ENCODE measurements around the gene UHRF1.
A peak's percentile ranks its signal among the peaks of the same experiment; 100 is the strongest.
"Not testable (repeated sequence)": the region's sequence is repeated elsewhere in the genome, so short reads cannot be mapped to it uniquely, and the experiment has no call there.

Gene UHRF1

DNA sequence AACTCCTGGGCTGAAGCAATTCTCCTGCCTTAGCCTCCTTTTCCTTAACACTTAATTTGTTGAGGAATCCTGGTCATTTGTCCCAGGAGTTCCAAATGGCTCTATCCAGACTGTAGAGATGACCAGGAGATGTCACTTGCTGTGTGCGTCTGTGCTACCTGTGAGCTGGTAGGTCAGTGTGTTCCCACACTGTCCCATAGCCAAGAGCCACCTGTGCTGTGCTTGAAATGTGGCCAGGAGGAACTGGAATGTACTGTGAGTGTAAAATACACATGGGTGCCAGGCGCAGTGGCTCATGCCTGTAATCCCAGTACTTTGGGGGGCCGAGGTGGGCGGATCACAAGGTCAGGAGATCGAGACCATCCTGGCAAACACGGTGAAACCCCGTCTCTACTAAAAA, 30.2 kb downstream of the UHRF1 start:
- no peak for DNase-seq

DNA sequence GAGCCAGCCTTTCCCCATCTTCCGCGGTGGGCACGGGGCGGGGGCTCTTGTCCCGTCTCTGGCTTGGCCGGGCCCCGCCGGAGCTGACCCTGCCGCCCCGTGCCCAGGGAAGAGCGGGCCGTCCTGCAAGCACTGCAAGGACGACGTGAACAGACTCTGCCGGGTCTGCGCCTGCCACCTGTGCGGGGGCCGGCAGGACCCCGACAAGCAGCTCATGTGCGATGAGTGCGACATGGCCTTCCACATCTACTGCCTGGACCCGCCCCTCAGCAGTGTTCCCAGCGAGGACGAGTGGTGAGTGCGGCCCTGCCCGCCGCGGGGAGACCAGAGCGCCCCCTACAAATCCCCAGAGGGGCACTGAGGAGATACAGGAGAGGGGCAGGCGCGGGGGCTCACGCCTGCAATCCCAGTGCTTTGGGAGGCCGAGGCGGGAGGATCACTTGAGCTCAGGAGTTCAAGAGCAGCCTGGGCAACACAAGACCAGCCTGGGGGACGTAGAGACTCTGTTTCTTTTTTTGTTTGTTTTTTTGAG, 32.4 kb downstream of the UHRF1 start:
- not testable (repeated sequence) for DNase-seq

DNA sequence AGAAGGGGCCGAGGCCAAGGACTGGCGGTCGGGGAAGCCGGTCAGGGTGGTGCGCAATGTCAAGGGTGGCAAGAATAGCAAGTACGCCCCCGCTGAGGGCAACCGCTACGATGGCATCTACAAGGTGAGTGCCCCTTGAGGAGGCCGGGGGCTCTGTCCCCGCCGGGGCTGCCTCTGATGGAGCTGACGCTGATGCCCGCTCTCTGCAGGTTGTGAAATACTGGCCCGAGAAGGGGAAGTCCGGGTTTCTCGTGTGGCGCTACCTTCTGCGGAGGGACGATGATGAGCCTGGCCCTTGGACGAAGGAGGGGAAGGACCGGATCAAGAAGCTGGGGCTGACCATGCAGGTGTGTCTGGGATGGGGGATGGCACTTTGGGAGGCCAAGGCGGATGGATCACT, 41.3 kb downstream of the UHRF1 start:
- DNase-seq: not testable (repeated sequence)

- no peak for DNase-seq
These were observed 42.4 kb downstream of the UHRF1 start for GRCh38 chr19:4951656-4952055.

GRCh38 chr19:4952945-4953344, 43.6 kb downstream of the UHRF1 start:
- no peak for DNase-seq

DNA sequence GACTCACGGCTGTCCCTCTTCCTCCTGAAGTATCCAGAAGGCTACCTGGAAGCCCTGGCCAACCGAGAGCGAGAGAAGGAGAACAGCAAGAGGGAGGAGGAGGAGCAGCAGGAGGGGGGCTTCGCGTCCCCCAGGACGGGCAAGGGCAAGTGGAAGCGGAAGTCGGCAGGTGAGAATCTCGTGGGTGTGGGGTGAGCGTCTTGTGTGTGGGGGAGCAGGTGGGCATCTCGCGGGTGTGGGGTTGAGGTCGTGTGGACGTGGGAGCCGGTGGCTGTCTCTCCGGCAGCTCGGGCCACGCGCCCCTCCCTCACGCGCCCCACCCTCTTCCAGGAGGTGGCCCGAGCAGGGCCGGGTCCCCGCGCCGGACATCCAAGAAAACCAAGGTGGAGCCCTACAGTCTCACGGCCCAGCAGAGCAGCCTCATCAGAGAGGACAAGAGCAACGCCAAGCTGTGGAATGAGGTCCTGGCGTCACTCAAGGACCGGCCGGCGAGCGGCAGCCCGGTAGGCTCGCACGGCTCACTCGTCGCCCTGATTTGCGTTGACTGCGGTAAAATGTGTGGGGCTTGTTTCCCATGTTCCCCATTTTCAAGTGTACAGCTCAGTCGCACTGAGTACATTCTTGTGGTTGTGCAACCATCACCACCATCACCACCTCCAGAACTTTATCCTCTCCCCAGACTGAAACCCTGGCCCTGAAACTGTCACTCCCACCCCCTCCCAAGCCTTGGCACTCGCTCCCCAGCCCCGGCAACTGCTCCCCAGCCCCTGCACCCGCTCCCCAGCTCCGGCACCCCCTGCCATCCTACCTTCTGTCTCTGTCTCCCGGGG, 45.2 kb downstream of the UHRF1 start:
- DNase-seq: not testable (repeated sequence)

DNA sequence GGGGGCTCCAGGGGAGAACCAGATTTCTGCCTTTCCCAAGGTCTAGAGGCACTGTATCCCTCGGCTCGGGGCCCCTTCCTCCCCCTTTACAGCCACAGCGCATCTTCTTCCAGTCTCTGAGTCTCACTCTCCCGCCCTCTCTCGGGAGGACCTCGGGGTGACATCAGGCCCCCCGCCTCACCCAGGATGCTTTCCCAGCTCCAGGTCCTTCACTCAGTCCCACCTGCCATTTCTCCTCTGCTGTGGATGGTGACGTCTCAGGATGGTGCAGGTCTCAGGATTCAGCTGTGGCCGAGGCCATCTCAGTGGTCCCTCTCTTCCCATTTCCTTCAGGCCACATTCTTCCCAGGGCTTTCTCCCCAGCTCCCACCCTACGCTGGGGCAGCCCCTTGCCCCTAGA, 46.0 kb downstream of the UHRF1 start:
- DNase-seq: no peak

GRCh38 chr19:4957981-4958380, 48.7 kb downstream of the UHRF1 start:
- no peak for DNase-seq

- DNase-seq: no peak
These were observed 52.9 kb downstream of the UHRF1 start for GRCh38 chr19:4962085-4962619.

DNA sequence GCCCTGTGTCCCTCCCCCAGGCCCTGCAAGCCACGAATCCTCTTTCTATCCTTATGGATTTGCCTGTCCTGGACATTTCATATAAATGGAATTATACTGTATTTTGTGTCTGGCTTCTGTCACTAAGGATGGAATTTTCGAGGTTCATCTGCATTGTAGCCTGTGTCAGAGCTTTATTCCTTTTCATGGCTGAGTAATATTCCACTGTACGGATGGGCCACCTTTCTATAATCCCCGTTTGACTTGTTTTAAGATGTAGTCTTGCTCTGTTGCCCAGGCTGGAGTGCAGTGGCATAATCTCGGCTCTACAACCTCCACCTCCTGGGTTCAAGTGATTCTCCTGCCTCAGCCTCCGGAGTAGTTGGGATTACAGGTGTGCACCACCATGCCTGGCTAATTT, 55.8 kb downstream of the UHRF1 start:
- DNase-seq: no peak

DNA sequence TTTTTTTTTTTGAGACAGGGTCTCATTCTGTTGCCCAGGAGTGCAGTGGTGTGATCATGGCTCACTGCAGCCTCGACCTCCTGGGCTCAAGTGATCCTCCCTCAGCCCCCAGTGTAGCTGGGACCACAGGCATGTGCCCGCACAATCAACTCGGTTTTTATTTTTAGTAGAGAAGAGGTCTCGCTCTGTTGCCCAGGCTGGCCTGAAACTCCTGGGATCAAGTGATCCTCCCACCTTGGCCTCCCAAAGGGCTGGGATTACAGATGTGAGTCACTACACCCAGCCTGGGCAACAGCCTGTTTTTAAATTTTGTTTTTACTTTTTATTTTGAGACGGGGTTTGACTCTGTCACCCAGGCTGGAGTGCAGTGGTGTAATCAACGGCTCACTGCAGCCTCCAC, 57.3 kb downstream of the UHRF1 start:
- DNase-seq: no peak

DNA sequence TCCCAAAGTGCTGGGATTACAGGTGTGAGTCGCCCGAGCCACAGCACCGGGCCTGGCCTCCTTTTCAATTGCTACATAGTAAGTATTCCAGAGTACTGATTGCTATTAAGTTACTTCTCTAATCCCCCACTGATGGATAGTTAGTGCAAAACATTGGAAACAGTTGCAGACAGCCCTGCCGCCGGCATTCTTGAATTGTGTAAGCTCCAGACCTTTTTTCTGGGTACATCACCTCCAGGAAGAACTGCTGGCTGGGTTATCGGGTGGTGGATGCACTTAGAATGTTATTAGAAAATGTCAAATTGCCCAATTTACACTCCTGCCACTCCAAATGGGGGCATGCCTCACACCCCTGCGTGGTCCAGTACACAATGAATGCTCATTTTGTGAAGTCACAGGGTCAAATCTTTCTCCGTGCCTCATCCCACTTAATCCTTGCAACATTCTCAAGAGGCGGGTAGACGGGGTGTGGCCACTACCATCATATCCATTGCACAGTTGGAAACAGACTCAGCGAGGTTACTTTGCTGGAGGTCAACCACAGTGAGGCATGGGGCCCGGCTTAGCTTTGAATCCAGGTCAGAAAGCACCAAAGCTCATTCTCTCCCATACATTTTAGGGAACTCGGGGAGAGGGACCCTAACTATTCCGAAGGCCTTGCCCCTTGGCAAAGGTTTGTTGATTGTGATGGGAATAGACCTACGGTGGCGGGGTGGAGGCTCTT, 58.6 kb downstream of the UHRF1 start:
- DNase-seq: no peak

DNA sequence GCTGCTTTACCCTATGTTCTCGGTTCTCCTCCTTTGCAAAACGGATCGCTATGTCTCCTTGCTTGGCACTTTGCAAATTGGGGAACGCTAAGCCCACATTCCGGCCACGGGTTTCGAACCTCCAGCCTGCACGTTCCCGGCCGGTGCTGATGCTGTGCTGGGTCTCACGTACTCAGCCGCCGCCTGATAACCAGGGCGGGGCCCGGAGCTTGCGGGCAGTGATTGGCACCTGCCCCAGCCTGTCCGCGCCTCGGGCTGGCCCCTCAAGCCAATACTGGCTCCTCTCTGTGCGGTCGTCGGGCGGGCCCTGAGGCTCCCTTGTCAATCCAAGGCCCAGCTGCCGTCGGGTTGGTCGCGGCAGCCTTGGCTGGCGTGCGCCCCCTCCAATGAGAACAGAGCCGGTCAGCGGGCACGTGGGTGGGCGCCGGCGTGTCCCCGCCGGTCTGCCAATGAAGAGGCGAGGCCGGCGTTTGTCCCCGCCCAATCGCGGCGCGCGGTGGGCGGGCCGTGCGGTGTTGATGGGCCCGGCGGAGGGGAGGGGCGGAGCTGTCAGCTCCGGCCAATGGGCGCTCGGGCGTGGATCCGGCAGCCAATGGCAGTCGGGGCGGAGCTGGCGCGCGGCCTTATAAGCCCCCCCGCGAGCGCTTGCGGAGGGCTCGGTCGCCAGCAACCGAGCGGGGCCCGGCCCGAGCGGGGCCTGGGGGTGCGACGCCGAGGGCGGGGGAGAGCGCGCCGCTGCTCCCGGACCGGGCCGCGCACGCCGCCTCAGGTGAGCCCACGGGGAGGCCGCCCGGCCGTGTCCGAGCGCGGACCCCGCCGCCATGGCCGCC, 59.4 kb downstream of the UHRF1 start, which contains the start of gene KDM4B:
TSS of gene KDM4B (plus strand) at position 652 of the 830 bp plus-strand sequence. CDS start 63,778 bp downstream, outside the sequence.
- peak; percentile 97 for DNase-seq

DNA sequence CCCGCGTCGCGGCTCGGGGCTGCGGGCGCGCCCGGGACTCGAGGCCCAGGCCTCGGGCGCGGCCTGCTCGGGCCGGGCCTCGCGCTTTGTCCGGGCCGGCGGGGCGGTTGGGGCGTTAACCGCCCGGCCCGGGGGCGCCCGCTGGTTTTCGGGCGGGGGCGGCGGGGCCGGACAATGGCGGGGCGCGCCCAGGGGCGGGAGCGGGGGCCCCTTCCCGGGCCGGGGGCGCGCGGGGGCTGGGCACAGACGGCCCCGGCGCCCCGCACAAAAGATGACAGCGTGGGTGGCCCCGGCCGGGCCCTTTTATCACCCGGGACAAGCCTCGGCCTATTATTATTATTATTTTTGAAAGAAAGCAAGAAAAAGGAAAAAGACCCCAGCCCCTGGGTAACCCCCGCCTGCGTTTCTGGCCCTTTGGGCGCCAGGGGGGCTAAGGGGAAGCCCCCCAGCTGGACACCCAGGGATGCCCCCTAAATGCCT, 60.0 kb downstream of the UHRF1 start:
- DNase-seq: no peak

GRCh38 chr19:4969772-4970531, 60.7 kb downstream of the UHRF1 start:
- DNase-seq: no peak

- DNase-seq: no peak
These were observed 61.5 kb downstream of the UHRF1 start for GRCh38 chr19:4970558-4971423.

GRCh38 chr19:4971424-4971793, 62.1 kb downstream of the UHRF1 start:
- DNase-seq: no peak

- DNase-seq: no peak
These were observed 62.7 kb downstream of the UHRF1 start for GRCh38 chr19:4971816-4972495.

DNA sequence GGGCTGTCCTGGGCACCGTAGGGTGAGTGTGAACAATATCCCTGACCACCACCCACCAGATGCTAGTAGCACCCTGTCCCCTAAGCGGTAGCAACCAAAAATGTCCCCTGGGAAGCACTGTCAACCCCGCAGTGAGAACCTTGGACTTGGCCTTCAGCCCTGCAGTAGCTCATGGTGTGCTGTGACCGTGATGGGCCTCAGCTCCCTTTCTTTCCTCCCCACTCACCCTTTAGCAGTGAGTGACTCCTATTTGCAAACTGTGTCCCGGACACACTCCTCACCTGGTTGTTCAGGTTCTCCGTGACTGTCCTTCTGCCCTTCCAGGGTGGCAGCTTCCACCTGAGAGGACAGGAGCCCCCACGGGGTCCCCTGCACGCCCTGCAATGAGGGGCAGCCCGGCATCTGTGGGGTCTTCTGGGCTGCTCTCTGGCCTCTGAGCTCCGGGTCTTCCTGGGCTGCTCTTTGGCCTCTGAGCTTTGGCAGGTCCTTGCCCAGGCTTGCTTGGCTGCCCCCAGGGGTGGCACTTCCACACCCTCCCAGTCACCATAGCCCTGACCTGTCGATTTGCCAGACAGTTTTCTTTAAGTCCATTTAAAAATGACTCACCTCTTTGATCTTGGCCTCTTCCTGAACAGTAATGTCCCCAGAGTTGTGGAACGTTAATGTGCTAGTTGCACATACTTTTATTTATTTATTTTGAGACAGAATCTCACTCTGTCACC, 63.4 kb downstream of the UHRF1 start:
- no peak for DNase-seq
